IMR-90 (cell line): ENCODE measurements around the gene TCP11. TPM values are rescaled to one million over a fixed set of nuclear protein-coding genes. Genes with fewer than 3 reads are reported as not detected.

Source experiments
- ATAC-seq: fragments of 200-7000 bp; cut with Tn5 transposase; 2 replicates; pipeline ENCODE4 v1.9.1; 2020; ENCODE audit warnings: low read depth, mild to moderate bottlenecking, moderate library complexity
- BruUV-seq: library from RNA; stranded (reverse); fragments of 400-500 nt; replicated peaks from 2 replicates; lab custom pipeline; 2021; lab: Mats Ljungman, UMichigan
- CTCF ChIA-PET: fragments of 300-600 bp; formaldehyde crosslinking; extraction: SDS; loops from one replicate; lab custom pipeline; 2021; ENCODE audit warnings: antibody characterized with exemption; lab: Yijun Ruan, JAX
- POLR2A ChIA-PET: fragments of 300-600 bp; sonication (Branson Sonifier 250); formaldehyde crosslinking; loops from one replicate; lab custom pipeline; 2022; ENCODE audit warnings: antibody characterized with exemption; ENCODE audit not compliant: unreplicated experiment; lab: Charles Lee
- DNase-seq: peaks from one replicate; pipeline ENCODE4 v3.0.0; 2013
- H2AFZ ChIP-seq: replicated peaks from 2 replicates; pipeline ENCODE3; 2013; ENCODE audit warnings: low read length, mild to moderate bottlenecking; ENCODE audit not compliant: poor library complexity
- H2AK5ac ChIP-seq: 2 replicates; pipeline ENCODE4 v1.6.1; 2013; ENCODE audit warnings: low read depth, low read length, inconsistent platforms
- H2AK9ac ChIP-seq: replicated peaks from 2 replicates; pipeline ENCODE3; 2013; ENCODE audit warnings: mild to moderate bottlenecking, low read depth, low read length, moderate library complexity; ENCODE audit not compliant: poor library complexity
- H2BK120ac ChIP-seq: 2 replicates; pipeline ENCODE4 v1.6.1; 2013; ENCODE audit warnings: low read depth, low read length, inconsistent platforms
- H2BK15ac ChIP-seq: 3 replicates; pipeline ENCODE4 v1.6.1; 2013; ENCODE audit warnings: low read depth, low read length, inconsistent platforms
- H2BK20ac ChIP-seq: 2 replicates; pipeline ENCODE4 v1.6.1; 2013; ENCODE audit warnings: low read depth, mild to moderate bottlenecking, inconsistent platforms, low read length, moderate library complexity
- H2BK5ac ChIP-seq: 2 replicates; pipeline ENCODE4 v1.6.1; 2013; ENCODE audit warnings: mild to moderate bottlenecking, low read depth, low read length, inconsistent platforms; ENCODE audit not compliant: poor library complexity, severe bottlenecking
- H3K14ac ChIP-seq: replicated peaks from 2 replicates; pipeline ENCODE4 v1.6.1; 2013; ENCODE audit warnings: low read depth, low read length, inconsistent platforms
- H3K18ac ChIP-seq: 2 replicates; pipeline ENCODE4 v1.6.1; 2013; ENCODE audit warnings: low read depth, low read length, control low read depth
- H3K23ac ChIP-seq: 2 replicates; pipeline ENCODE4 v1.6.1; 2013; ENCODE audit warnings: low read depth, low read length, inconsistent platforms
- H3K27ac ChIP-seq: 2 replicates; pipeline ENCODE4 v1.5.1; 2013; ENCODE audit warnings: mild to moderate bottlenecking, control low read depth, low read length; ENCODE audit not compliant: insufficient read depth
- H3K27me3 ChIP-seq: 2 replicates; pipeline ENCODE4 v1.6.1; 2013; ENCODE audit warnings: low read length; ENCODE audit not compliant: control insufficient read depth, insufficient read depth
- H3K36me3 ChIP-seq: 2 replicates; pipeline ENCODE4 v1.6.1; 2013; ENCODE audit warnings: low read length, mixed read lengths; ENCODE audit not compliant: control insufficient read depth, insufficient read depth
- H3K4ac ChIP-seq: 2 replicates; pipeline ENCODE4 v1.6.1; 2013; ENCODE audit warnings: low read depth, low read length, inconsistent platforms
- H3K4me1 ChIP-seq: 2 replicates; pipeline ENCODE4 v1.6.1; 2013; ENCODE audit warnings: low read length, mixed read lengths; ENCODE audit not compliant: control insufficient read depth, insufficient read depth
- H3K4me2 ChIP-seq: 2 replicates; pipeline ENCODE4 v1.6.1; 2013; ENCODE audit warnings: low read depth, mild to moderate bottlenecking, control low read depth, low read length, moderate library complexity
- H3K4me3 ChIP-seq: 2 replicates; pipeline ENCODE4 v1.5.1; 2013; ENCODE audit warnings: low read depth, mild to moderate bottlenecking, control low read depth, low read length, moderate library complexity; ENCODE audit not compliant: insufficient read depth
- H3K56ac ChIP-seq: 2 replicates; pipeline ENCODE4 v1.6.1; 2013; ENCODE audit warnings: low read length, inconsistent platforms; ENCODE audit not compliant: insufficient read depth; ENCODE audit errors: extremely low read depth
- H3K79me1 ChIP-seq, 2 experiments: 2 replicates each; pipeline ENCODE4 v1.6.1; 2013; ENCODE audit warnings: low read length in 2 of 2, inconsistent platforms in 1 of 2, low read depth in 1 of 2
- H3K9ac ChIP-seq: 2 replicates; pipeline ENCODE4 v1.6.1; 2013; ENCODE audit warnings: low read depth, low read length, control low read depth
- H3K9me1 ChIP-seq: 2 replicates; pipeline ENCODE4 v1.6.1; 2013; ENCODE audit warnings: low read length, inconsistent platforms; ENCODE audit not compliant: insufficient read depth
- H3K9me3 ChIP-seq: 2 replicates; pipeline ENCODE4 v1.6.1; 2013; ENCODE audit warnings: low read length; ENCODE audit not compliant: control insufficient read depth, insufficient read depth
- H4K20me1 ChIP-seq: 2 replicates; pipeline ENCODE4 v1.6.1; 2013; ENCODE audit warnings: low read length, inconsistent platforms; ENCODE audit not compliant: insufficient read depth
- H4K5ac ChIP-seq: 2 replicates; pipeline ENCODE4 v1.6.1; 2013; ENCODE audit warnings: mild to moderate bottlenecking, low read depth, low read length, control low read depth
- H4K8ac ChIP-seq, 2 experiments: 2 replicates each; pipeline ENCODE4 v1.6.1; 2013; ENCODE audit warnings: low read depth in 2 of 2, low read length in 2 of 2, control low read depth in 1 of 2, inconsistent platforms in 1 of 2
- H4K91ac ChIP-seq: 2 replicates; pipeline ENCODE4 v1.6.1; 2013; ENCODE audit warnings: low read depth, low read length, inconsistent platforms; ENCODE audit not compliant: insufficient read depth
- MXI1 ChIP-seq: IDR thresholded peaks from 2 replicates; pipeline ENCODE4 v1.6.1; 2012; ENCODE audit warnings: low read depth, mild to moderate bottlenecking, low read length, moderate library complexity, borderline replicate concordance
- dilution Hi-C: fragments of 300-500 bp; cut with HindIII; formaldehyde crosslinking; loops from one replicate; pipeline ENCODE4 v1.14.3; 2018; ENCODE audit warnings: low sequenced_read_pairs; ENCODE audit not compliant: unreplicated experiment
- in situ Hi-C: fragments of 300-500 bp; cut with MboI; formaldehyde crosslinking; loops from 3 replicates; pipeline ENCODE4 v1.14.3; 2019; ENCODE audit warnings: low sequenced_read_pairs, inconsistent platforms, mixed read lengths
- intact Hi-C: fragments of 100-400 bp; cut with micrococcal nuclease; formaldehyde crosslinking; loops from 2 replicates; pipeline ENCODE4 v1.10.0; 2022
- polyA plus RNA-seq, 3 experiments: library from polyadenylated mRNA; depleted of rRNA; stranded (reverse); fragments of >200 nt; gene quantifications; 2 replicates each; pipeline ENCODE4 v1.2.3, GENCODE V29; 2012; ENCODE audit warnings: low replicate concordance in 1 of 3
- total RNA-seq: library from RNA; depleted of rRNA; stranded (reverse); fragments of >200 nt; gene quantifications from 2 replicates; pipeline ENCODE4 v1.2.3, GENCODE V29; 2012
- TF ChIP-seq, protein P1 (sequence below): fragments of 150-350 bp; IDR thresholded peaks from 2 replicates; pipeline ENCODE4 v1.6.1; 2016; ENCODE audit warnings: low read depth, mild to moderate bottlenecking, low read length, moderate library complexity, borderline replicate concordance

Gene TCP11
- total and polyA plus RNA-seq, 2 of the 4 experiments (the other 2 are of a cell fraction) = 0.34 to 0.36 TPM

DNA sequence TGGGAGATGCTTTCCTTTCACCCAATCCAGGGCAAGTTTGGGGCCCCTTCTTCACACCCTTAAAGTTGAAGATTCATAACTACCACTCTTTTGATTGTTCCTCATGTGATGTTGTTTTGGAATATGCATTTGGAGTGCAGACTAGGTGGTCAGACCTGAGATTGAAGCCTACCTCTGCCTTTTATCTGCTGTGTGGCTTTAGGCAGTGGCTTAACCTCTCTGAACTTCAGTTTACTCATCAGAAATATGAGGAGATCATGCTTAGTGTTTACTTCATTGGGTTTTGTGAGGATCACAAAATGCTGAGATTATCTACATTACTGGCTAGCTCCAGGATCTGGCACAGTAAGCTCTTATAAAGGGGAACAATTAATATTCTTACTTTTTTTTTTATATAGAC is 26.4 kb upstream of the TCP11 start:
- Histone ChIP-seq H4K20me1 (no peaks in the 10 kb centered on the region), H3K27me3 (no peaks in the 10 kb centered on the region), H3K36me3 (no peaks in the 10 kb centered on the region), H4K91ac (no peak overlapping the region), H3K9ac (no peak overlapping the region), H2BK15ac (peak overlapping the region; percentile 78; the same call in 2 of the 3 replicates), H3K9me3 (0 out of 2 replicates have a peak, but pooled peaks cover 2% of the 10 kb centered on the region), H3K79me1 (peaks cover 0 to 3% of the 10 kb centered on the region in 2 experiments; a peak in 1 of 4 replicates), H2AK9ac (no peak overlapping the region), H3K4me2 (no peak overlapping the region), H3K27ac (no peak overlapping the region), H3K9me1 (peaks cover 32% of the 10 kb centered on the region), H4K5ac (no peak overlapping the region), H2BK5ac (no peak overlapping the region), H4K8ac (no peak overlapping the region), H3K4me1 (peaks cover 25% of the 10 kb centered on the region), H2AK5ac (peak overlapping the region; percentile 67; the same call in 1 of the 2 replicates), H2BK120ac (peak overlapping the region; percentile 56; the same call in 1 of the 2 replicates), H3K18ac (no peak overlapping the region), H2BK20ac (peak overlapping the region; percentile 59; the same call in 1 of the 2 replicates), H3K4me3 (no peak overlapping the region), H2AFZ (no peak overlapping the region), H3K14ac (0 out of 2 replicates have a peak overlapping the region, but pooled peaks have one; percentile 15), H3K56ac (no peak overlapping the region), H3K23ac (no peak overlapping the region; the same call in 1 of the 2 replicates), H3K4ac (peak overlapping the region; percentile 83)
- ChIA-PET POLR2A (no interaction called here), CTCF (interaction anchor here (2.6 kb wide), 1 partner anchor 21 kb away, joined by 11 read pairs; no protein-coding TSS in a partner anchor)
- ATAC-seq = no peak
- no peak for TF ChIP-seq MXI1
- TF ChIP-seq, protein P1, sequence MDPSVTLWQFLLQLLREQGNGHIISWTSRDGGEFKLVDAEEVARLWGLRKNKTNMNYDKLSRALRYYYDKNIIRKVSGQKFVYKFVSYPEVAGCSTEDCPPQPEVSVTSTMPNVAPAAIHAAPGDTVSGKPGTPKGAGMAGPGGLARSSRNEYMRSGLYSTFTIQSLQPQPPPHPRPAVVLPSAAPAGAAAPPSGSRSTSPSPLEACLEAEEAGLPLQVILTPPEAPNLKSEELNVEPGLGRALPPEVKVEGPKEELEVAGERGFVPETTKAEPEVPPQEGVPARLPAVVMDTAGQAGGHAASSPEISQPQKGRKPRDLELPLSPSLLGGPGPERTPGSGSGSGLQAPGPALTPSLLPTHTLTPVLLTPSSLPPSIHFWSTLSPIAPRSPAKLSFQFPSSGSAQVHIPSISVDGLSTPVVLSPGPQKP = no peak
- dilution Hi-C loops (no loop called here), intact Hi-C loops (loop anchor here (5.0 kb wide), 1 partner anchor 35 kb away; no protein-coding TSS in a partner anchor), in situ Hi-C loops (no loop called here)
- BruUV-seq = no TSS peak
- DNase-seq = no peak
